Mucosa of descending colon (tissue), 3 donors: ENCODE measurements around the gene RANBP9. TPM values are rescaled to one million over a fixed set of nuclear protein-coding genes. Genes with fewer than 3 reads are reported as not detected.

Source experiments
- ATAC-seq: fragments of 200-7000 bp; cut with Tn5 transposase; one replicate; pipeline ENCODE4 v1.9.1; 2020; ENCODE audit warnings: mild to moderate bottlenecking, moderate library complexity
- DNase-seq, 3 donors: peaks; one replicate each; pipeline ENCODE4 v3.0.0-alpha.2; 2020
- H3K36me3 ChIP-seq: fragments of 200-600 bp; one replicate; pipeline ENCODE4 v1.8.0; 2021; ENCODE audit warnings: low read depth, mild to moderate bottlenecking
- H3K4me1 ChIP-seq: fragments of 200-600 bp; one replicate; pipeline ENCODE4 v1.8.0; 2021; ENCODE audit warnings: low read depth, mild to moderate bottlenecking
- H3K4me3 ChIP-seq: fragments of 200-600 bp; one replicate; pipeline ENCODE4 v1.8.0; 2021; ENCODE audit warnings: mild to moderate bottlenecking
- H3K9me3 ChIP-seq: fragments of 200-600 bp; one replicate; pipeline ENCODE4 v1.8.0; 2021; ENCODE audit warnings: mild to moderate bottlenecking
- CTCF ChIP-seq: fragments of 200-600 bp; IDR thresholded peaks from one replicate; pipeline ENCODE4 v1.8.0; 2022; ENCODE audit warnings: antibody characterized with exemption, mild to moderate bottlenecking
- intact Hi-C, 2 donors: fragments of 100-400 bp; cut with DNase I in 1 of 2; cut with micrococcal nuclease in 1 of 2; formaldehyde crosslinking; loops; one replicate each; pipeline versions ENCODE4 v1.11.0 to v1.11.1; 2022; cut with DNase I, micrococcal nuclease
- total RNA-seq, 3 donors: library from RNA; stranded (reverse); fragmentation: NEBNext Ultra II Directional in 2 of 3; extraction: Animal tissue kit (Norgen Biotek cat#: 25700) in 2 of 3; gene quantifications; one replicate each; pipeline versions ENCODE4 v1.2.1 to v1.2.4, GENCODE V29; 2021 to 2023
- donor health status: DM: no; HTN: no; CAD: no; lungs with moderate emphysema.
- donor health status: DM: no; HTN: no; CAD: no.
- donor health status: DM: no; HTN: yes; CAD: no.

The RANBP9 gene
- total RNA-seq, 3 donors from 2014 or later, result 33.4 to 58.4 (median 38.7) TPM

- no peak for TF ChIP-seq CTCF
- H3K9me3 ChIP-seq, result no peaks in the 10 kb centered on the region
- no peak overlapping the region for H3K4me3 ChIP-seq
- ATAC-seq, result no peak
- H3K4me1 ChIP-seq, result peaks cover 4% of the 10 kb centered on the region
- intact Hi-C loops, result no loop called here
- no peak for DNase-seq
- no peaks in the 10 kb centered on the region for H3K36me3 ChIP-seq
These were observed 5.3 kb upstream of the RANBP9 start for GRCh38 chr6:13716955-13717295.

- ATAC-seq (no peak), DNase-seq (no peak)
- intact Hi-C loops, result no loop called here
- Histone ChIP-seq H3K9me3 (no peaks in the 10 kb centered on the region), H3K36me3 (no peaks in the 10 kb centered on the region), H3K4me3 (no peak overlapping the region), H3K4me1 (peaks cover 4% of the 10 kb centered on the region)
- no peak for TF ChIP-seq CTCF
These were observed 4.8 kb upstream of the RANBP9 start for GRCh38 chr6:13716225-13716954.

DNA sequence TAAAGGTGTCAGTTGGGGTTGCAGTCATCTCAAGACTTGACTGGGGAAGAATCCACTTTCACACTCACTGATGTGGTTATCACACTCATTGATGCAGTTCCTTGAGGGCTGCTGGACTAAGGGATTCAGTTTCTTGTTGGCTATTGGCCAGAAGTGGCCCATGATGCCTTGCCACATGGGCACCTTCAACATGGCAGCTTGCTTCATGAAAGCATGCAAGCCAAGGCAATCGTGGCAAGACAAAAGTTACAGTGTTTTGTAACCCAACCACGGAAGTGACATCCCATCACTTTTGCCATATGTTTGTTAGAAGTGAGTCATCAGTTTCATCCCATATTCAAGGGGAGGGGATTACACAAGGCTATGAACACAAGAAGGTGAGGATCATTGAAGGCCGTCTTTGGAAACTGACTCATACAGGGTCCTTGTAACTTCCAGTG is 3.8 kb upstream of the RANBP9 start:
- intact Hi-C loops, result no loop called here
- no peak for ATAC-seq
- Histone ChIP-seq H3K4me1 (peaks cover 4% of the 10 kb centered on the region), H3K9me3 (no peaks in the 10 kb centered on the region), H3K4me3 (no peak overlapping the region), H3K36me3 (no peaks in the 10 kb centered on the region)
- no peak for DNase-seq
- no peak for TF ChIP-seq CTCF

DNA sequence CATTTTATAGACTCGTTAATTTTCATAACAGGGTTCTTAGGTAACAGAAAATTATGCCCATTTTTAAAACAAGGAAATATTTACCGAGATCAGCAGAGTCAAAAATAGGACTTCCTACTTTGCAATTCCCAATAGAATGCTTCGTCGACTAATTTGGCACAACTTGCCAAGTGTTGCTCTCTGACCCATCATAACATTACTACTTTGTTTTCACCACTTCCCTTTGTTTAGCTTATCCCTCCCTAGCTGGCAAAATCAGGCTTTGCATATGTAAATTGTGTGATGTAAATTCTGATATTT is 914 bp upstream of the RANBP9 start:
- TF ChIP-seq CTCF, result no peak
- H3K4me1 ChIP-seq, result peaks cover 23% of the 10 kb centered on the region
- ATAC-seq (no peak), DNase-seq (no peak)
- no peaks in the 10 kb centered on the region for H3K36me3 ChIP-seq
- no peaks in the 10 kb centered on the region for H3K9me3 ChIP-seq
- intact Hi-C loops, result no loop called here
- peak overlapping the region; percentile 73 for H3K4me3 ChIP-seq

DNA sequence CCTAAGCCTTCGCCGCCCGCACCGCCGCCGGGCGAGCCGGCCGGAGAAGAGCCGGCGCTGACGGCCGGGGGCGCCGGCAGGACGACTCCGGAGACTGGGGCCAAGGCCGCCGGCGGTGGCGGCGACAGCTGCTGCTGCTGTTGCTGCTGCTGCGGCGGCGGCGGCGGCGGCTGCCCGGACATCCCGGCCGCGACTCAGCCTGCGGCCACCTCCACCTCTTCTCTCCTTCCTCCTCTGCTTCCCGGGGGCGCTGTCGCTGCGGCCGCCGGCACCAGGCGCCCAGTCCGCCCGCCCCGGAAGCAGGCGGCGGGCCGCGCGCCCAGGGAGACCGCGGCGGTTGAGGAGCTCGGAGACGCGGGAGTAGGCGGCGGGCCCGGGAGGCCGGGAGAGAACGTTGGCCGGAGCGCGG is 307 bp downstream of the RANBP9 start:
- peaks cover 23% of the 10 kb centered on the region for H3K4me1 ChIP-seq
- peak in 1 of 3 donors; percentile 84 for DNase-seq
- ATAC-seq, result peak; percentile 61
- H3K36me3 ChIP-seq, result no peaks in the 10 kb centered on the region
- no peaks in the 10 kb centered on the region for H3K9me3 ChIP-seq
- intact Hi-C loops, result no loop called here
- peak overlapping the region; percentile 73 for H3K4me3 ChIP-seq
- no peak for TF ChIP-seq CTCF
